ENCODE results near the gene PSMD14. TPM values are rescaled to one million over a fixed set of nuclear protein-coding genes. Genes with fewer than 3 reads are reported as not detected.

The PSMD14 gene
- total RNA-seq, 1 experiment from 2014 or later, result 205 TPM

DNA sequence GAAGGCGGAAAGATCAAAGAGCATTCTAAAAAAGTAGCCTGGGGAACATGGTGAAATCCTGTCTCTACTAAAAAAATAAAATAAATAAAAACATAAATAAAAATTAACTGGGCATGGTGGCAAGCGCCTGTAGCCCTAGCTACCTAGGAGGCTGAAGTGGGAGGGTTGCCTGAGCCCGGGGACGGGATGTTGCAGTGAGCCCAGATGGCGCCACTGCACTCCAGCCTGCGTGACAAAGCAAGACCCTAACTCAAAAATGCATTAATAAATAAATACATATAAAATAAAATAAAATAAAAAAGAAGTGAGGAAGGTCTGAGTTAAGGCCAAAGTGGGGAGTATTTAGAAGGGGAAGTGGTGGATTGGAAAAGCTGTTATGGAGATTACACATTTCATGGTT, 1.3 kb upstream of the PSMD14 start:
- ChIA-PET CTCF (no interaction called here), POLR2A (ENCODE audit: low non-redundant PET) (no interaction called here)
- Histone ChIP-seq H3K27me3 (replicated peaks; ENCODE audit: insufficient read depth, low read depth, low read length, poor library complexity) (no peaks in the 10 kb centered on the region), H3K27ac (ENCODE audit: low read depth, low read length, poor library complexity, severe bottlenecking) (no peak overlapping the region), H3K36me3 (ENCODE audit: insufficient read depth, low read length, poor library complexity, severe bottlenecking) (no peaks in the 10 kb centered on the region), H3K9me3 (ENCODE audit: low read depth, low read length, poor library complexity, severe bottlenecking) (no peaks in the 10 kb centered on the region), H3K4me3 (ENCODE audit: low read depth, low read length, poor library complexity, severe bottlenecking) (peak overlapping the region; percentile 67), H3K4me1 (ENCODE audit: insufficient read depth, low read length, poor library complexity, severe bottlenecking) (no peaks in the 10 kb centered on the region)
- intact Hi-C loops (cut with micrococcal nuclease; ENCODE audit: unreplicated experiment), result no loop called here
- BruUV-seq (replicated peaks), result no TSS peak
- TF ChIP-seq EZH2 (IDR thresholded peaks at IDR 0.05; ENCODE audit: borderline replicate concordance, low read depth, low read length, poor library complexity, severe bottlenecking) (no peak), CTCF (conservative IDR thresholded peaks at IDR 0.05; ENCODE audit: low read depth, low read length) (peak; percentile 38; the same call in 1 of the 2 replicates)
- DNase-seq (ENCODE audit: low spot score), result no peak

- H3K36me3 ChIP-seq (ENCODE audit: insufficient read depth, low read length, poor library complexity, severe bottlenecking), result peaks cover 3% of the 10 kb centered on the region
- BruUV-seq (replicated peaks), result TSS peak; percentile 86
- POLR2A ChIA-PET (ENCODE audit: low non-redundant PET), result interaction anchor here (0.7 kb wide), 3 partner anchors 39 to 935 kb away, joined by 3 read pairs; no protein-coding TSS in a partner anchor
- CTCF ChIA-PET, result no interaction called here
- TF ChIP-seq CTCF (conservative IDR thresholded peaks at IDR 0.05; ENCODE audit: low read depth, low read length) (no peak), EZH2 (IDR thresholded peaks at IDR 0.05; ENCODE audit: borderline replicate concordance, low read depth, low read length, poor library complexity, severe bottlenecking) (no peak)
- intact Hi-C loops (cut with micrococcal nuclease; ENCODE audit: unreplicated experiment), result no loop called here
- H3K4me3 ChIP-seq (ENCODE audit: low read depth, low read length, poor library complexity, severe bottlenecking), result peak overlapping the region; percentile 67
- peak overlapping the region; percentile 95 for H3K27ac ChIP-seq (ENCODE audit: low read depth, low read length, poor library complexity, severe bottlenecking)
- H3K4me1 ChIP-seq (ENCODE audit: insufficient read depth, low read length, poor library complexity, severe bottlenecking), result no peaks in the 10 kb centered on the region
- no peaks in the 10 kb centered on the region for H3K9me3 ChIP-seq (ENCODE audit: low read depth, low read length, poor library complexity, severe bottlenecking)
- DNase-seq (ENCODE audit: low spot score), result no peak
- no peaks in the 10 kb centered on the region for H3K27me3 ChIP-seq (replicated peaks; ENCODE audit: insufficient read depth, low read depth, low read length, poor library complexity)
Observed at GRCh38 chr2:161307676-161308075, 549 bp upstream of the PSMD14 start.

DNA sequence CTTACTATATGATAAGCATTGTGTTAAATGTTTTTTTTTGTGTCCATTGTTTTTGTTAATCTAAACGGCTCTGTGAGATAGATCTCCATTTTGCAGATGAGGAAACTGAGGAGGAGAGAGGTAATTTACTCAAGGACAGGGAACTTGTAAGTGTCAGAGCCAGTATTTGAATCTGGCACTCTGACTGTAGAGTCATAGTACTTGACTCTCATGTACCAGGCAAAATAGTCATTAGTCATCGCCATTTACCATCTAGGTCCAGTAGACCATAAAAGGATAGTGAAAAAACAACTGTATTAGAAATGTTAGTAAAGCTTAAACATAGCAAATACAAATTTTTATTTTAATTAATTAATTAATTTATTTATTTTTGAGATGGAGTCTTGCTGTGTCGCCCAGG, 4.8 kb downstream of the PSMD14 start:
- TF ChIP-seq CTCF (conservative IDR thresholded peaks at IDR 0.05; ENCODE audit: low read depth, low read length) (no peak), EZH2 (IDR thresholded peaks at IDR 0.05; ENCODE audit: borderline replicate concordance, low read depth, low read length, poor library complexity, severe bottlenecking) (no peak)
- CTCF ChIA-PET, result no interaction called here
- BruUV-seq (replicated peaks), result no TSS peak
- POLR2A ChIA-PET (ENCODE audit: low non-redundant PET), result interaction anchor here (0.6 kb wide), 1 partner anchor 942 kb away, joined by 5 read pairs; no protein-coding TSS in a partner anchor
- DNase-seq (ENCODE audit: low spot score), result no peak
- intact Hi-C loops (cut with micrococcal nuclease; ENCODE audit: unreplicated experiment), result no loop called here
- Histone ChIP-seq H3K9me3 (ENCODE audit: low read depth, low read length, poor library complexity, severe bottlenecking) (no peaks in the 10 kb centered on the region), H3K27ac (ENCODE audit: low read depth, low read length, poor library complexity, severe bottlenecking) (no peak overlapping the region), H3K4me1 (ENCODE audit: insufficient read depth, low read length, poor library complexity, severe bottlenecking) (peaks cover 36% of the 10 kb centered on the region), H3K27me3 (replicated peaks; ENCODE audit: insufficient read depth, low read depth, low read length, poor library complexity) (no peaks in the 10 kb centered on the region), H3K4me3 (ENCODE audit: low read depth, low read length, poor library complexity, severe bottlenecking) (no peak overlapping the region), H3K36me3 (ENCODE audit: insufficient read depth, low read length, poor library complexity, severe bottlenecking) (peaks cover 20% of the 10 kb centered on the region)
